HG02870 (cell line): Measurements from ENCODE around the gene NOXA1.

Experiments
- ATAC-seq: cut with Tn5 transposase; IDR thresholded peaks from one replicate; pipeline ENCODE4 v1.9.1; 2021; ENCODE audit warnings: mild to moderate bottlenecking, moderate library complexity; ENCODE audit not compliant: unreplicated experiment

Gene NOXA1

DNA sequence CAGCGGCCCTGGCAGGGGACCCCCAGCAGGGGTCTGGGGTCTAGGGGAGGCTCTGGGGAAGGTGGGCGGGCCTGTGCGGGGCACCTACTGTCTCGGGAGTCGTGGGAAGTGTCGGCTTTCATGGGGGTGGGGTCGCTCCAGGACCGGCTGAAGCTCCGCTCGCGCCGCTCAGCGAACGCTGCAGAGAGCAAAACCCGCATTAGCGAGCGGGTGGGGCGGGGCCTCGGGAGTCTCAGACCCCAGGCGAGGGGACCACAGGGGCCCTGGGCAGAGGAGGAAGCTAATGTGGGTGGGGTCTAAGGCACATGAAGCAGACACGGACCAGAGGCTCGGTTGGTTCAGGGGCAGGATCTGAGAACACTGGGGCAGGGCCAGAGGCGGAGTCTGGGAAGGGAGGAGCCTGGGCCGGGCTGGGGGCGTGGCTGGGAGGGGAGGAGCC lies 30.5 kb downstream of the NOXA1 start:
- no peak for ATAC-seq

DNA sequence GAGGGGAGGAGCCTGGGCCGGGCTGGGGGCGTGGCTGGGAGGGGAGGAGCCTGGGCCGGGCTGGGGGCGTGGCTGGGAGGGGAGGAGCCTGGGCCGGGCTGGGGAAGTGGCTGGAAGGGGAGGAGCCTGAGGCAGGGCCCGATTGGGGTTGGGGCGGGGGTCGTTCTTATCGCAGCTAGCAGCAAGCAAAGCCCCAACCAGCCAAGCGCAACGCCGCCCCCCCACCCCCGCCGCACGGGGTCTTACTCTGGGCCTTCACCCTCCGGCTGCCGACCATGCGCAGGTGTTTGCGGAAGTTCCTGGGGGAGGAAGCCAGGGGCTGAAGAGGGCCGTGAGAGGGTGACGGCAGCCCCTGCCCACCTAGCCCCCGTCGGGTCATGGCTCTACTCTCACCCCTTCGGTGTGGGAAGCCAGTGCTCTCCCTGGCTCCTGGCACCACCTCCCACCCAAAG lies 31.0 kb downstream of the NOXA1 start:
- no peak for ATAC-seq

DNA sequence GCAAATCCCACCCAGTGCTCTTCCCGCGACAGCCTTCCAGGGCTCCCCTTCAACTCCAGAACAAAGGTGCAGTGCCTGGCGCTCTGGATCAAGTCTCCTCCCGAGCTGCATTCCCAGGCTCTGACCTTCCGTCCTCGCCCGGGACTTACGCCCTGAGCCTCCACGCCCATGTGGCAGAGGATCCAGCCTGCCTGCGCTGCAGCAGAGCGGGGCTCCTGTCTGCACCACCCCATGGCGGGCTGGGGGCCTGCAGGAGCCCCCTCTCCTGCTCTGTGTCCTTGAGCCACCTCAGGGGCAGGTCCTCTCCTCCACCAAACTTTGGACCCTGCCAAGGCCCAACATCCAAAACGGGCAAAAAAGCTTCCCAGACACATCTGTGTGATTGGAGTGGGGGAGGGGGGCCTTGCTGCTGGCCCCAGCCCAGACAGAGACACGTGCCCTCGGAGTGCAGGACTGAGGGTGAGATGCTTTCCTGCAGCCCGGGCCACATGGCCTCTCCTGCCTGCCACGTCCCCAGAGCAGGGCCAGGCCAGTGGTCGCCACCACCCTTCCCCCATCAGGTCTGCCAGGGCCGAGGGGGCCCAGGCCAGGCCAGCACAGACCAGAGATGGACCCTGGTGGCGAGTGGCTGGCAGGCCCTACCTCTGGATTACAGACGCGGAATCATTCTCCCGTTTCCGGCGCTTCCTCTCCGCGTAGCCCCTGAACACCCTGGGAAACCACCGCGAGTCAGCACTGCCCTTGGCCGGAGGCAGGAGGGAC lies 31.6 kb downstream of the NOXA1 start:
- ATAC-seq: no peak

DNA sequence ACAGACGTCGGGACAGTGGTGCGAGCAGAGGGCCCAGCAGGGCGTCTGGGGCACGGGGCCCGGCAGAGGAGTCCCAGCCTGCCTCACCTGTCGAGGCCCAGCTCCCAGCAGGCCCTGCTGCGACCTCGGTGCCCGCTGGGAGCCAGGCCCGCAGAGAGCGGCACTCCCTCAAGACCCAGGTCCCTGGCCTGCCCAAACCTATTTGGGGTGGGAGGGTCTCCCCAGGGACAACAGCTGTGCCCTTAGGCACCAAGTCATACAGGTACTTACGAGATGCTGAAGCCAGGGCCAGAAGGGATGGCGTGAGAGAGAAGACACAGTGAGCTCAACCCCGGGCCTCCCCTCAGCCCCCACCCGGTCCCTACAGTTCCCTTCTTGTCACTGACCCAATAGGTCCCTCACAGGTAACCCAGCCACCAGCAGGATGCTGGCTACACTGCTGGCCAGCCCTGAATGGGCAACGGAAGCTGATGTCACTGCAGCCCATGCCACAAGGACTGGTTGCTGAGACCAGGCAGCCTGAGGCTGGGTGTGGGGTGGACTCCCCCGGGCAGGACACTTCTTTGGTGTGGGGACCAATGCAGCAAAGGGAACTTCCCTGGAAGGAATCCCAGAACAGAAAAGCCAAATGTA lies 32.3 kb downstream of the NOXA1 start:
- no peak for ATAC-seq

DNA sequence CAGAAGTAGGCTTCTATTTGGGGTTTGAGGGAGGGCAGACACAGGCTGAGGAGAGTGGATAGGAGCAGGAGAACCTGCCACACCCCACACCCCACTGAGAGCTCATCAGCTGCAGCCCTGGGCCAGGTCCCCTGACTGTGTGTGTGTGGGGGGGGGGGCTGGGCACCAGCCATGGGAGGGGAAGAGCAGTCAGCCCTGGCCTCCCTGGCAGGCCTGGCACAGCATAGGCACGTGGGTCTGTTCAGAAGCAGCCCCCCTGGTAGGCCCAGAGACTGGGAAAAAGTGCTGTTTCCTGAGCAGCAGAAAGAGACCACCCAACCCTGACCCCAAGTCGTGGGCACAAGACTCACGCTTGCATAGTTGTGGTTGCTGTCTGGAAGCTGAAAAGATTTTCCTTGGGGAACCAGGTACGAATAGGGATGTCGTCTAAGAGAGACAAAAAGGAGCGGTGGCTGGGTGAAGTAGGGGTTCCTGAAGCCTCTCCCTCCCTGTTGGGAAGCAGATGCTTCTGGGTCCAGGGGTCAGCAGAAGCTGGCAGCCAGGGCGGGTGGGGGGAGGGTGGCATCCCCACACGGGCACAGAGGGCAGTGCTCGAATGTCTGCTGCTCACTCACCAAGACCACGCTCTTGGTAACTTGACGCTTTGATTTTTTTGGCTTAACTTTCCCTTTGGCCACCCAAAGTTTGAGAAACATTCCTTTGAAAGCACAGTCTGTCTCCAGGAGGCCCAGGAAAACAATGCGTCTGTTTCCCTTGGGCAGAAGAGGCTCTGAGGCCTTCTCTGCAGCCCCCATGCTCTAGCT lies 33.1 kb downstream of the NOXA1 start:
- no peak for ATAC-seq

DNA sequence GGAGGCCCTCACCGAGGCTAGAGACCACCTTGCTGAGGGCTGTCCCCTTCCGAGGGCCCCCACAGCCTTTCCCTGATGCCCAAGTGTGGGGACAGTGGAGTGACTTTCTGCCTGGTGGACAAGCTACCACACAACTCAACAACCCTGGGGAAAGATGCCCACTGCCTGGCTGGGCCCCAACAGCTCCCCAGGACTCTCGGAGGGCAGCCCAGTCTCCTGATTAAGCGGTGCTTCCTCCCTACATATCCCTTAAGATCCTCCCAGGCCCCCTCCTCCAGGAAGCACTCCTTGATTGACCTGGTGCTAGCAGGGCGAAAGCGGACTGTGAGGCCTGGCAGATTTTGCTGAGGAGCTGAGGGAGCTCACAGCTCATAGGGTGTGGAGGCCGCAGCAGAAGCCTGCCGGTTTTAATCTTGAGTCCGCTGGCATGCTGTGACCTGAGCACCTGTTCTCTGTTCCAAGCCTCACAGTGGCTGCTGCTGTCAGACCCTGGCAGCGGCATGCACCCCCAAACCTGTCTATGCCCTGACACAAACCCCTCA lies 33.7 kb downstream of the NOXA1 start:
- no peak for ATAC-seq

DNA sequence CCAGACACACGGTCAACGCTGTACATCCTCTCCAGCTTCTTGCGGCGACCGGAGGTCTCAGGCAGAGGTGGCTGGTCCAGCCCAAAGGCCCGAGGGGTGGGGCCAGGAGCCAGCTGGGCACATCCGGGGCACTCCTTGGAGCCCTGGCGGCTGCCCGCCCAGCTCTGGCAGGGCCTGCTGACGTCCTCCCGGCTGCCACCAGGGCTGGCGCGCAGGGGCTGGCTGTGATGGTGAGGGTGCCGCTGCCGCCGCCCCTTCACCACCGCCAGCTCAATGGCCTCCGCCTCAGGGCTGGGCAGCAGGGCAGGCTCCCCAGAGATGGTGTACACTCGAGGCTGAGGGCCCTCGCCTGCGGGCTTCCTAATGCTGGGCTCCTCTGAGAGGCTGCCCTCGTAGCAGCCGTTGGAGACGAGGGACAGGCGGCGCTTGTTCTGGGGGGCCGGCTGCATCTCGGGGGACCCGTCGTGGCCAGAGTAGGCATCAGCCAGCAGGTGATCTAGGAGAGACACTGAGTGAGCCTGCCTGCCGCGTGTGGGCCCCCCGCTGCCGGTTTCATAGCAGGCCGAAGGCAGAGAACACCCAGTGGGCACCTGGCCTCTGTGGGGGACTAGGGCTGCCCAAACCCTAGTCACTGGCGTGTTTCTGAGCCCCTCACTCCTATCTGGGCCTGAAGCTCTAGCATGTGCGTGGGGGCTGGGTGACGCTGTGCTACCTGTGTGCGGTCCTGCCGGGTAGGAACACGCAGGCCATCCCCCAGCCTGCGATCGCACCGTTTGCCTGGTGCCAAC lies 34.4 kb downstream of the NOXA1 start:
- ATAC-seq: no peak

DNA sequence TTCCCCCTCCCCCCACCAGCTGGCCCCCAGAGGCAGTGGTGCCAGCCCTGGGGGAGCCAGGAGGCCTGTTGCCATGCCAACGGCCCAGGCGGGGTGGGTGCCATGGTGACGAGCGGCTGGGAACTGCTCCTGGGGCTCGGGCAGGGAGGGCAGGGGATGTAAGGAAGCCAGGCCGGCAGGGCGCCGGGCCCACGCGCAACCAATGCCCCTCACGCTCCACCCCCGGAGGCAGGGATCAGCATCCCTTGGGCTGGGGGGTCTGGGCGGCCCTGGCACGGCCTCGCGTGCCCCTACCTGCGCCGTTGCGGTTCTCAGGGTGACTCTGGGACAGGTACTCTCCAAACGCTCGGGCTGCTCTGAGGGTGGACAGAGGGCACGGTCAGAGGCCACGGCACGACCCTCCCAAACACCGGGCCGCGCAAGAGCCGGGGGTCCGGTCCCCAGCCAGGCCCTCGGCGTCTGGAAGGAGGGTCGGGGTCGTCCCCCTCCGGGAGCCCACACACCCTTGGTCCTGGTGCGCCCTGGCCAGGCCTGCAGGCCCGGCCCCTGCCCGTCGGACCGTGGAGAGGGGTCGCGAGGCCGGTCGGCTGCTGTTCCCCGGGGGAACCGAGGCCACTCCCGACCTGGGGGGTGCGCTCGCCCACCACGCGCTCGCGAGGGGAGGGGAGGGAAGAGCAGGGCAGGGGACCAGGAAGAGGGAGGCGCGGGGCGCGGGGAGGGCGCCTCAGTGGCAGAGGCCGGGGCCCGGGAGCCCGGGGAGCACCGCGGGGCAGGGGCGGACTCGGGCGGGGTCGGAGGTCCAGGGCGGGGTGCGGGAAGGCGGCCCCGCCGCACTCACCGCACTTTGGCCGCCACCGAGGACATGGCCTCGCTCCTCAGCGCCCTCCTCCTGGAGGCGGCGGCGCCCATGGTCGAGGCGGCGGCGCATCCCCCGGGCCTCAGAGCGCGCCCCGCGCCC lies 35.3 kb downstream of the NOXA1 start:
- peak; percentile 2 for ATAC-seq

DNA sequence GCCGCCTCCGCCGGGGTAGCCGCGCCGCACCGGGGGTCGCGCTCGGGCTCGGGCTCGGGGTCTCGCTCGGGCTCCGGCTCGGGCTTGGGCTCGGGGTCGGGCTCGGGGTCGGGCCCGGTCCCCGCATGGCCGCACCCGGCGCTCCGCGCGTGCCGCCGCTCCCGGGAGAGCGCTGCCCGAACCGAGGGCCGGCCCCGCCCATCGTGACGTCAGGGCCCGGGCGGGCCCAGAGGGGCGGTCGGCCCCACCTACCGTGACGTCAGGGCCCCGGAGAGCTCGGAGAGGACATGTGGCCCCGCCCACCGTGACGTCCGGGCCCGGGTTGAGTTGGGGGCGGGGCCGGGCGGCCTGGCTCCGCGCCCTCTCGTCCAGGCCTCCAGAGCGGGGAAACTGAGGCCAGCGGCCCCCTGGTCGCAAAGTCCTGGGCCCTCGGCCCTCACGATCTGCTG lies 36.0 kb downstream of the NOXA1 start, which contains the start of gene NSMF:
NSMF (minus strand) TSS at position 183 of the 449 bp plus-strand sequence. CDS start 232 bp downstream, outside the sequence.
- ATAC-seq: peak; percentile 73

DNA sequence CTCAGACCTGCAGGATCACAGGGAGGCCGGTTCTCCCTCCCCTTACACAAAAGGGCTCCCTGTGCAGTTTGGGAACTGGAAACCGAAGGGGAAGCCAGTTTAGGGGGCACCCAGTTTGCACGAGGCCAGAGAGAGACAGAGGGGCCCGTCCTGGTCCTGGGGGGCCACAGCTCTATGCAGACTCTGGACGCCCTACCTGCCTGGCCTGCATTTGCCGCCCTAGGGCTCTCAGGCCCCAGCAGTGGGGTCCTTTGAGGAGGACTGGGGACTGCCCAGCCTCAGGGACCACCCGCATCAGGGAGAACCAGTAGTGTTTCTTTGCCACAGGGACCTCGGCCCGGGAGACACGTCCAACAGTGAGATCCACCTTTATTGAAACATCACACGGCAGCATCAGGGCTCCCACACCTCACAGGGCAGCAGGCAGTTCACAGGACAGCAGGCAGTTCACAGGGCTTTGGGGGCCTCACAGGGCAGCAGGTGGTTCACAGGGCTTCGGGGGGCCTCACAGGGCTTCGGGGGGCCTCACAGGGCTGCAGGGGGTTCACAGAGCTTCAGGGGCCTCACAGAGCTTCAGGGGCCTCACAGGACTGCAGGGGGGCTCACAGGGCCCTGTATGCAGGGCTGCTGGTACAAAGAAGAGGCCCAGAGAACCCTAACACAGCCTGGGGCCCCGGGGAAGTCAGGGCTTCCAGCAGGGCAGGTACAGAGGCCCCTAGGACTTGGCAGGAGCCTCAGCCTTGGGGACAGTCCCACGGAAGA lies 36.6 kb downstream of the NOXA1 start:
- no peak for ATAC-seq

DNA sequence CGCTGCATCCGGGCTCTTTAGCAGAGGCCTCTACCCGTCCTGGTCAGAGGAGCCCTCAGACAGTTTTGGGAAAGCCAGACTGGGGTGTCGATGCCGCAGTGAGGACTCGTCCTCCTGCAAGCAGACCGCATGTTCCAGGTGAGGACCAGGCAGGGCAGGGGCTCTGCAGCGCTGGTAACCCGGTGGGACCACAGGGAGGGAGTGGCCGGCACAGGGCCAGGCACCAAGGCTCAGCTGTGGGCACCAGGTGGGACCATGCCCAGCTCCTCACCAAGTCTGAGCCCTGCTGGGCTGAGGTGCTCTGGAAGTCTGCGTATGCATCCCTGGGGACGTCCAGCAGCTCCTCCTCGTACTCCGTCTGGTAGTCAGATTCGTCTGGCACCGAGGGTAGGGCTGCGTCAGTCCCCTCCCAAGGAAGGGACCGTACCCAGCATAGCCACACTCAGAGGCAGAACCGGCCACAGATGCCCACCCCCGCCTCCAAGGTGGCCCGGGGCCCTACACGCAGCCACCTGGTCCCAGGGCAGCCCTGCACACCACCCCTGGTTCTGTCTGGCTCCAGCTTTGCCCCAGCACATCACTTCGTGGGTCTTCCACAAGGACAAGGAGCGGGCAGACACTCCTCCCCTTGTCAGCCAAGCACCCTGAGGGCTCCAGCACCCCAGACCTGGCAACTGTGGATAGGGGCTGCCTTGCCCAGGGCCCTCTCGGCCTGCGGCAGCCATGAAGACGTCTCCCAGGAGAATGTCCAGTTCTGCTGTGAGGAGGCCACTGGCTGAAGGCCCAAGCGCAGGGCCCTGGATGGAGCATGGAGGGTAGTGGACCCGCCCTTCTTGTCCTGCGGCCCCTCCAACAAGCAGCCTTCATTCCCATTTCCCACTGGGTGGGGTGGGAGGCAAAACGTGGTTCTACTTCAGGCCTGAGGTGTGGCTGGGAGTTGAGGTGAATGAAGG lies 37.4 kb downstream of the NOXA1 start:
- no peak for ATAC-seq

DNA sequence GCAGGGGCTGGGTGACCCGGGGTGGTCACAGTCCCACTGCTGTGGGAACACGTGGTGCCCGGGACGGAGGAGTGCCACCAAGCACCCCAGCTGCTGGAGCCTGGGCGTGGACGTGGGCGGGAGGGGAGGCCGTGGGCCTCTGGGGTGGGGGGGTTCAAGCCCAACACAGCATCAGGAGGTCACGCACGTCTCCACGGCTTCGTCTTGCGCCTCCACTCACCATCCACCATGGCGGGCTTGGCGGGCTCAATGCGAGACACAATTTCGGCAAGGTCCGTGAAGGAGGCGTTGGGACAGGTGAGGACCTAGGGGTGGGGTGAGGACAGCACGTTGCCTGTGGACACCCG lies 38.1 kb downstream of the NOXA1 start:
- no peak for ATAC-seq

DNA sequence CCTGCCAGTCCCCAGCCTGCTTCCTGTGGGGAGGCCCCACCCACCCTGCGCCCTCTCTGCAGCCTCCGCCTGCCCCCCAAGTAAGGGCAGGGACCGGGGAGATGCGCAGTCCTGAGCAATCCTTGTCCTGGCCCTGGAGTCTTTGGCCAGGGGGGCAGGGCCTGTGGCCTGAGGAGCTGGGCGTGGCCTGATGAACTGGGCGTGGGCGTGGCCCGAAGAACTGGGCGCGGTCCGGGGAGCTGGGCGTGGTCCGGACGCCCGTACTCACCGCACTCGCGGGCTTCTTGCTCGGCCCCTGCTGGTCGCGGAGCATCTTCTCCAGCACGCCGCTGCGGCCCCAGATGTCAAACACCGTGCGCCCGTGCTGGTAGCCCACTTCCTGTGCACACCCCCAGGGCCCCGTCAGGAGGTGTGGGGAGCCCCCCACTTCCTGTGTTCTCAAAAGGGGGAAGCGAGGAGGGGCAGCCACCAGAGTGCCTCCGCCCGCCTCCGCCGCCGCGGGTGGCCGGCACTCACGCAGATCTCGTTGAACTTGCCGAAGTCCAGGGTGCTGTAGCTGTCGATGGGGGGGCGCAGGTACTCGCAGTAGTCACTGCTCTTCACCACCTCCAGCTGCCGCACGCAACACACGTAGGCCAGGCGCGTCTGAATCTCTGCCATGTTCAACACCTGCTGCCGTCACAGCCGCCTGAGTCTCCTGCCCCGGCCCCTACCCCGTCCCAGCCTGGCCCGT lies 38.6 kb downstream of the NOXA1 start:
- no peak for ATAC-seq

DNA sequence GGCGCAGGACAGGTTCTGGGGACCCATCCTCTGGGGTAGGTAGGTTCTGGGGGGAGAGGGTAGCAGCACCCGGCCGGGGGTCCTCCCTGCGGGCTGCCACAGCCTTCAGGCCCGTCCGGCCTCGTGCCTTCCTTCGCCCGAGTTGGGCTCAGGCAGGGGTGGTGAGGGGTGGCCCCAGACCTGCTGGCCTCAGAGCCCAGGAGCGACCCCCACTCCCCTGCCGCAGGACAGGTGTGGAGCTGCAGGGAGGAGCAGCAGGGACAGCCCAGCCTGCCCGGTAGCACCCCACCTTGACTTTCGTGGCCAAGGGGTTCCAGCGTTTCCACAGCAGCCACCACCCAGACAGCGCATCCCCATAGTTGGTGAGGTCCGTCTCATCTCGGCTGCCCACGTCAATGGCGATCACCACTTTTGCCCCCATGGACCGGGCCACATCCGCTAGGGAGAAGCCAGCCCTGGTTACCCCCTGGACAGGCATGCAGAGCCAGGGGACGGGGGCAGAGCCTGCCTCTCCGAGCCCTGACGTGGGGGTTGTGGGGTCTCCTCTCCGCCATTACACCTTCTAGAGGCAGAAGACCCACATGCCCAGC lies 39.3 kb downstream of the NOXA1 start:
- no peak for ATAC-seq

DNA sequence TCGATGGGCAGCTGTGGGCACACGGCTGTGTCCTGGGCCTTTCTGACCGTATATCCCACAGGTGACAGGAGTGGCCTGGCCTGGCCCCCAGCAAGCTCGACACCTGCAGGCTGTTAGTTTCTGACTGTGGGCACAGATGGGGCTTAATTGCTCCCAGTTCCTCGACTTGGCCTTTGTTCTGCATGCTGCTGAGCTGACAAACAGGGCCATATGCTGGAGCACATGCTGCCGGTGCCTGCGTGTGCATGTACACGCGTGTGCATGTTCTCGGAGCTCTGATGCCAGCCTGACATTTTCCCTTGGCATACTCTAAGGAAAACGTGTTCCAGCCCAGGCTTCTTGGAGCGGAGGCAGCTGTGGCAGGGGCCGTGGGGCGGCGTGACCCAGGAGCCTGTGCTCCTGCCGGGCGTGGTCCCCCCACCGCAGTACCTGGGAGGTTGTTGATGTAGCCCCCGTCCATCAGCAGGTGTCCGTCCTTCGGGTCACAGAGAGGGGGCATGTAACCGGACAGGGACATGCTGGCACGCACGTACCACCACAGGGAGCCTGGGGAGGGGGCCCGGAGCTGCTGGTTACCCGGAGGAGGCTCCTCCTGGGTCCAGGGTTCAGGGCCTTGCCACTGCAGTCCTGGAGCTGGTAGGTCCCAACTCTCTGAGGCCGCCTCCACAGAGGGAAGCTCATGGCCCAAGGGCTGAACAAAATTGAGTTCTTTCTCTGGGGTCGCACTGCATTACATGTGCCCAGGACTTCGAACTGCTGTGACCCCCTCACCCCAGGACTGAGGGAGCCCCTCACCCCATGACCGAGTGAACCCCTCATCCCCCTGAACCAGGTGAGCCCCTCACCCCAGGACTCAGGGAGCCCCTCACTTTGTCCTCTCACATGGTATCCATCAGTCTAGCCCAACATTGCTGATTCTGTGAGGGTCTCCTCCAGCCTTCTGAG lies 40.1 kb downstream of the NOXA1 start:
- no peak for ATAC-seq
